Thymus (tissue), 14 donors: ENCODE data around the gene PAEP. TPM values are rescaled to one million over a fixed set of nuclear protein-coding genes. Genes with fewer than 3 reads are reported as not detected.
"Not testable (repeated sequence)": the region's sequence is repeated elsewhere in the genome, so short reads cannot be mapped to it uniquely, and the experiment has no call there.

Experiments
- DNase-seq, 9 donors: peaks; one replicate each; pipeline ENCODE4 v3.0.0-alpha.2; 2013; ENCODE audit warnings: low spot score in 9 of 9, low read depth in 6 of 9, missing footprints in 1 of 9
- H3K27ac ChIP-seq, 2 donors: one replicate each; pipeline ENCODE4 v1.5.1; 2013; ENCODE audit warnings: control low read depth in 1 of 2, low read depth in 1 of 2, low read length in 1 of 2, mild to moderate bottlenecking in 1 of 2, moderate library complexity in 1 of 2
- H3K27me3 ChIP-seq, 2 donors: one replicate each; pipeline ENCODE4 v1.5.1; 2013; ENCODE audit warnings: low read length in 1 of 2; ENCODE audit not compliant: control insufficient read depth in 2 of 2, insufficient read depth in 1 of 2
- H3K36me3 ChIP-seq, 2 donors: one replicate each; pipeline ENCODE4 v1.5.1; 2013; ENCODE audit warnings: low read length in 1 of 2, mild to moderate bottlenecking in 1 of 2, moderate library complexity in 1 of 2; ENCODE audit not compliant: control insufficient read depth in 2 of 2, insufficient read depth in 2 of 2
- H3K4me1 ChIP-seq, 2 donors: one replicate each; pipeline ENCODE4 v1.5.1; 2013; ENCODE audit warnings: low read length in 2 of 2; ENCODE audit not compliant: control insufficient read depth in 2 of 2, insufficient read depth in 2 of 2
- H3K4me3 ChIP-seq, 2 donors: one replicate each; pipeline ENCODE4 v1.5.1; 2013; ENCODE audit warnings: low read length in 2 of 2, control low read depth in 1 of 2, mild to moderate bottlenecking in 1 of 2
- H3K9me3 ChIP-seq, 2 donors: one replicate each; pipeline ENCODE4 v1.5.1; 2013; ENCODE audit warnings: low read length in 1 of 2, mild to moderate bottlenecking in 1 of 2; ENCODE audit not compliant: control insufficient read depth in 2 of 2, insufficient read depth in 1 of 2
- WGBS: extraction: QIAGEN DNeasy Blood & Tissue Kit; methylation state at CpG from one replicate; pipeline ENCODE4 v1.1.7; 2013; 5-methylcytosine and 5-hydroxymethylcytosine counted together
- long read RNA-seq, 10 donors: transcript quantifications; one replicate each; lab custom pipeline, GENCODE V29; 2026
- polyA plus RNA-seq: library from polyadenylated mRNA; stranded (reverse); fragments of 200-250 nt; gene quantifications from one replicate; pipeline ENCODE4 v1.2.3, GENCODE V29; 2013
- total RNA-seq: library from RNA; stranded (reverse); fragments of 120-200 nt; gene quantifications from one replicate; pipeline ENCODE4 v1.2.4, GENCODE V29; 2013
- donor health status: healthy.

Gene PAEP
- 0.38 TPM for total RNA-seq
- polyA plus RNA-seq = 1.8 TPM
- long read RNA-seq, donor 1 = 0 reads
- long read RNA-seq, donor 2 = 0 reads
- long read RNA-seq, donor 3 = 0 reads
- long read RNA-seq, donor 4 = 0 reads
- long read RNA-seq, donor 5, partial matches to known transcripts = 0 of 1 reads
- long read RNA-seq, donor 5, other reads (novel, unspliced or antisense) = 0 of 1 reads
- long read RNA-seq, donor 6 = 0 reads
- long read RNA-seq, donor 7 = 0 reads
- long read RNA-seq, donor 8 = 0 reads
- long read RNA-seq, donor 9 = 0 reads
- long read RNA-seq, donor 10 = 0 reads

GRCh38 chr9:135561391-135562234 lies at the start of gene PAEP:
PAEP (plus strand) TSS chr9:135561756.
- WGBS = 93% methylated on average over 20 of the region's 20 CpGs

GRCh38 chr9:135512241-135512603 lies 49.3 kb upstream of the PAEP start:
- Histone ChIP-seq H3K9me3 (peaks cover 0 to 2% of the 10 kb centered on the region in 2 donors), H3K4me1 (no peaks in the 10 kb centered on the region), H3K27ac (no peak overlapping the region), H3K36me3 (no peaks in the 10 kb centered on the region), H3K27me3 (peaks cover 0 to 2% of the 10 kb centered on the region in 2 donors), H3K4me3 (no peak overlapping the region)
- no peak for DNase-seq
- 84% methylated on average over 10 of the region's 10 CpGs for WGBS

More at GRCh38 chr9:135561391-135562234, at the start of gene PAEP:
- no peak within 1 kb of the TSS for H3K4me3 ChIP-seq
- H3K9me3 ChIP-seq = peaks cover 0 to 2% of the 10 kb centered on the region in 2 donors
- no peaks in the 10 kb centered on the region for H3K36me3 ChIP-seq
- no peak for DNase-seq
- no peak within 1 kb of the TSS for H3K27ac ChIP-seq
- H3K4me1 ChIP-seq = no peaks in the 10 kb centered on the region
- peaks cover 0 to 3% of the 10 kb centered on the region in 2 donors for H3K27me3 ChIP-seq

GRCh38 chr9:135512904-135513303 lies 48.7 kb upstream of the PAEP start:
- Histone ChIP-seq H3K27me3 (peaks cover 0 to 5% of the 10 kb centered on the region in 2 donors), H3K9me3 (no peaks in the 10 kb centered on the region), H3K27ac (no peak overlapping the region), H3K4me1 (no peaks in the 10 kb centered on the region), H3K36me3 (no peaks in the 10 kb centered on the region), H3K4me3 (no peak overlapping the region)
- DNase-seq = no peak
- 64% methylated on average over 7 of the region's 7 CpGs for WGBS

GRCh38 chr9:135513351-135513846 lies 48.2 kb upstream of the PAEP start:
- 84% methylated on average over 19 of the region's 19 CpGs for WGBS
- no peaks in the 10 kb centered on the region for H3K36me3 ChIP-seq
- H3K4me1 ChIP-seq = no peaks in the 10 kb centered on the region
- H3K27me3 ChIP-seq = peaks cover 0 to 5% of the 10 kb centered on the region in 2 donors
- no peak overlapping the region for H3K4me3 ChIP-seq
- H3K27ac ChIP-seq = no peak overlapping the region
- H3K9me3 ChIP-seq = no peaks in the 10 kb centered on the region
- no peak for DNase-seq

- not testable (repeated sequence) for H3K27me3 ChIP-seq, H3K36me3 ChIP-seq, H3K27ac ChIP-seq, H3K9me3 ChIP-seq, DNase-seq, H3K4me3 ChIP-seq, H3K4me1 ChIP-seq
- 90% methylated on average over 9 of the region's 9 CpGs for WGBS
Observed at GRCh38 chr9:135513906-135514305, 47.6 kb upstream of the PAEP start.

GRCh38 chr9:135514342-135515082 lies 47.0 kb upstream of the PAEP start:
- no peak for DNase-seq
- Histone ChIP-seq H3K9me3 (no peaks in the 10 kb centered on the region), H3K27ac (no peak overlapping the region), H3K36me3 (no peaks in the 10 kb centered on the region), H3K4me3 (no peak overlapping the region), H3K4me1 (no peaks in the 10 kb centered on the region), H3K27me3 (peaks cover 0 to 5% of the 10 kb centered on the region in 2 donors)
- 81% methylated on average over 16 of the region's 17 CpGs for WGBS

- Histone ChIP-seq H3K27me3 (peaks cover 0 to 5% of the 10 kb centered on the region in 2 donors), H3K27ac (no peak overlapping the region), H3K9me3 (no peaks in the 10 kb centered on the region), H3K36me3 (no peaks in the 10 kb centered on the region), H3K4me3 (no peak overlapping the region), H3K4me1 (no peaks in the 10 kb centered on the region)
- DNase-seq = no peak
- 89% methylated on average over 31 of the region's 31 CpGs for WGBS
Observed at GRCh38 chr9:135515083-135515951, 46.2 kb upstream of the PAEP start.

GRCh38 chr9:135516132-135516860 lies 45.3 kb upstream of the PAEP start:
- 55% methylated on average over 25 of the region's 25 CpGs for WGBS
- DNase-seq = no peak
- Histone ChIP-seq H3K4me3 (no peak overlapping the region), H3K36me3 (no peaks in the 10 kb centered on the region), H3K27me3 (peaks cover 0 to 5% of the 10 kb centered on the region in 2 donors), H3K9me3 (no peaks in the 10 kb centered on the region), H3K27ac (no peak overlapping the region), H3K4me1 (no peaks in the 10 kb centered on the region)
